NT2/D1 (cell line): ENCODE results near the gene IDH3G.

Source experiments
- DNase-seq: peaks from one replicate; pipeline ENCODE4 v3.0.0-alpha.2; 2011; ENCODE audit warnings: low read depth, low spot score
- H3K27me3 ChIP-seq: 2 replicates; pipeline ENCODE4 v1.6.0; 2011; ENCODE audit warnings: mild to moderate bottlenecking; ENCODE audit not compliant: insufficient read length, insufficient read depth
- H3K36me3 ChIP-seq: 2 replicates; pipeline ENCODE4 v1.6.1; 2011; ENCODE audit warnings: mild to moderate bottlenecking, low read length, mixed read lengths; ENCODE audit not compliant: insufficient read depth, insufficient read length
- H3K4me1 ChIP-seq: 2 replicates; pipeline ENCODE4 v1.5.1; 2011; ENCODE audit not compliant: insufficient read depth, insufficient read length
- H3K4me3 ChIP-seq: 2 replicates; pipeline ENCODE4 v1.5.1; 2011; ENCODE audit warnings: low read depth; ENCODE audit not compliant: insufficient read length
- H3K9ac ChIP-seq: 2 replicates; pipeline ENCODE4 v1.6.0; 2011; ENCODE audit warnings: low read depth; ENCODE audit not compliant: insufficient read length
- H3K9me3 ChIP-seq: 2 replicates; pipeline ENCODE4 v1.5.1; 2011; ENCODE audit warnings: mild to moderate bottlenecking, low read length; ENCODE audit not compliant: insufficient read depth
- SUZ12 ChIP-seq: IDR thresholded peaks from 2 replicates; pipeline ENCODE4 v1.6.1; 2011; ENCODE audit not compliant: insufficient read length, insufficient read depth; ENCODE audit errors: extremely low read depth
- YY1 ChIP-seq: IDR thresholded peaks from 2 replicates; pipeline ENCODE4 v1.6.1; 2011; ENCODE audit not compliant: insufficient read length, insufficient read depth
- ZNF274 ChIP-seq: IDR thresholded peaks from 2 replicates; pipeline ENCODE4 v1.6.1; 2011; ENCODE audit warnings: mild to moderate bottlenecking, low read depth, low read length

Gene IDH3G

GRCh38 chrX:153773741-153774575 is 20.2 kb downstream of the IDH3G start:
- Histone ChIP-seq H3K9ac (no peak overlapping the region), H3K4me1 (no peaks in the 10 kb centered on the region), H3K27me3 (no peaks in the 10 kb centered on the region), H3K36me3 (no peaks in the 10 kb centered on the region), H3K4me3 (no peak overlapping the region), H3K9me3 (no peaks in the 10 kb centered on the region)
- no peak for TF ChIP-seq SUZ12
- TF ChIP-seq YY1: no peak
- TF ChIP-seq ZNF274: no peak
- no peak for DNase-seq

GRCh38 chrX:153773218-153773611 is 21.0 kb downstream of the IDH3G start:
- H3K36me3 ChIP-seq: no peaks in the 10 kb centered on the region
- no peaks in the 10 kb centered on the region for H3K27me3 ChIP-seq
- no peaks in the 10 kb centered on the region for H3K9me3 ChIP-seq
- TF ChIP-seq ZNF274: no peak
- TF ChIP-seq YY1: no peak
- TF ChIP-seq SUZ12: no peak
- no peak overlapping the region for H3K4me3 ChIP-seq
- no peaks in the 10 kb centered on the region for H3K4me1 ChIP-seq
- no peak overlapping the region for H3K9ac ChIP-seq
- DNase-seq: no peak

GRCh38 chrX:153772316-153773217 is 21.6 kb downstream of the IDH3G start:
- H3K4me3 ChIP-seq: no peak overlapping the region
- H3K36me3 ChIP-seq: no peaks in the 10 kb centered on the region
- no peak for DNase-seq
- TF ChIP-seq YY1 (no peak), ZNF274 (no peak), SUZ12 (no peak)
- H3K4me1 ChIP-seq: no peaks in the 10 kb centered on the region
- no peaks in the 10 kb centered on the region for H3K9me3 ChIP-seq
- H3K27me3 ChIP-seq: no peaks in the 10 kb centered on the region
- H3K9ac ChIP-seq: no peak overlapping the region

GRCh38 chrX:153771415-153772315 is 22.5 kb downstream of the IDH3G start:
- H3K36me3 ChIP-seq: no peaks in the 10 kb centered on the region
- no peak overlapping the region for H3K4me3 ChIP-seq
- DNase-seq: no peak
- no peaks in the 10 kb centered on the region for H3K4me1 ChIP-seq
- no peaks in the 10 kb centered on the region for H3K9me3 ChIP-seq
- TF ChIP-seq YY1 (no peak), ZNF274 (no peak), SUZ12 (no peak)
- H3K27me3 ChIP-seq: no peaks in the 10 kb centered on the region
- no peak overlapping the region for H3K9ac ChIP-seq

- no peak overlapping the region for H3K9ac ChIP-seq
- H3K4me3 ChIP-seq: no peak overlapping the region
- no peak for DNase-seq
- no peaks in the 10 kb centered on the region for H3K9me3 ChIP-seq
- no peaks in the 10 kb centered on the region for H3K27me3 ChIP-seq
- H3K4me1 ChIP-seq: no peaks in the 10 kb centered on the region
- TF ChIP-seq SUZ12 (no peak), YY1 (no peak), ZNF274 (no peak)
- H3K36me3 ChIP-seq: no peaks in the 10 kb centered on the region
These were observed 23.4 kb downstream of the IDH3G start for GRCh38 chrX:153770601-153771414.
